ENCODE data around the gene VTCN1.
"Not testable (repeated sequence)": the region's sequence is repeated elsewhere in the genome, so short reads cannot be mapped to it uniquely, and the experiment has no call there.

Gene VTCN1

GRCh38 chr1:117121589-117122329 lies 89.0 kb downstream of the VTCN1 start, which contains the start of gene TRIM45:
TRIM45 (minus strand) TSS chr1:117121749; CDS start chr1:117121201, 548 bp downstream.
- peak; percentile 97 for DNase-seq

- DNase-seq, result peak; percentile 81
Observed at GRCh38 chr1:117120774-117121588, 89.7 kb downstream of the VTCN1 start.

DNA sequence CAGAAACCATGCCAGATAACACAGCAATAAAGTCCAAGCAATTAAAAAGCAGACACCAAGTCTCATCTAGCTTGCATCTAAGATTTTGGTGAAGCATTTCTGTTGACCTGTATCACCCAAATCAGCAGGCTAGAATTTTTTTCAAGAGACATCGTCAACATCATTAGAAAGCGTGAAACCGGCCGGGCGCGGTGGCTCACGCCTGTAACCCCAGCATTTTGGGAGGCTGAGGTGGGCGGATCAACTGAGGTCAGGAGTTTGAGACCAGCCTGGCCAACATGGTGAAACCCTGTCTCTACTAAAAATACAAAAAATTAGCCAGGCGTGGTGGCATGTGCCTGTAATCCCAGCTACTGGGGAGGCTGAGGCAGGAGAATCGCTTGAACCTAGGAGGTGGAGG lies 91.6 kb downstream of the VTCN1 start:
- not testable (repeated sequence) for DNase-seq

DNA sequence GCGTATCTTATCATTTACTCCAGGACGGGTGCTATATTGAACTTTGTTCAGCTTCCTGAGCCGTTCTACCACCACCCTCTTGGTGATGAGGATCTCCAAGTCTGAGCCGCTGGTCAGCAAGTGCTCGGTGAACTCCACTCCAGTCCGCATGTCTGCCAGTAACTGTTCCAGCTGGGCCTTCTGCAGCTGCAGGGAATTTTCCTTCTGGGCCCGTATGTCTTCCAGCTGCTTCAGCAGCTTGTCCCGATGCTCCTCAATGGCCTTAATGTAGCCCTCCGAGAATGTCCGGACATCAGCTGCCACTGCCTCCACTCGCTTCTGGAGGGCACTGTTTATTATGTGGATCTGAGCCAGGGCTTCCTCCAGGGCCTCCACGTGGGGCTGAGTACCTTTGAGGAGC lies 92.6 kb downstream of the VTCN1 start:
- DNase-seq, result no peak

DNA sequence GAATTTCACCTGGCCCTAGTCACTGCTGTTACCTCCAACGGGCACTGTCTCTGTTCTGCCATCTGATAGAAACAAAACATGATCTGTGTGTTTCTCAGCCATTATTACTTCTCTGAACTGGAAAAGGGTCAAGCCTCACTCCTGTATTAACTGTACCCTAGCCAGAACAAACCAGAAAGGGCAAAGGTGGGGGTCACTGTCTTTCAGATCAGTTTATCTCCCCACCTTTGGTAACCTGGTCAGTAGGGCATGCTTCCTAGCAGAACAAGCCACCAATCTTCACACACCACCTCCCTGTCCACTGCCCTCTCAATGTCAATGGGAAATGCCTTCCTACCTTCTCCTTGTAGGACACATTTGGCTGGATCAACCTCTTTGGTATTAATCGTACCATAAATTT lies 93.0 kb downstream of the VTCN1 start:
- no peak for DNase-seq

DNA sequence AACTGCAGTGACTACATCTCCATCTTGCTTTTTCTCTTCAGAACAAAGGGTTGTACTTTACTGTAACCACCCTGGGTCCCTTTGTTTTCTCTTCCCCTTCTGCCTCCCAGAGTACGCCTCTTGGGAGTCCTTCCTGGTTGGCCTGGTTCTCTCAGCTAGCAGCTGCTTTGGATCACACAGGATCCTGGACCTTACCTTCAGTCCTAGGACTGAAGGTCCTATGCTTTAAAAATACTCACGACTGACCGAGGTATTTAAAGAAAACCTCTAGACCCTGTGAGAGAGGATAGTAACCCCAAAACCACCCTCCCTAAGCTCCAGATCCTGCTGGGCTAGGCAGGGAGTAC lies 94.0 kb downstream of the VTCN1 start:
- DNase-seq, result no peak

DNA sequence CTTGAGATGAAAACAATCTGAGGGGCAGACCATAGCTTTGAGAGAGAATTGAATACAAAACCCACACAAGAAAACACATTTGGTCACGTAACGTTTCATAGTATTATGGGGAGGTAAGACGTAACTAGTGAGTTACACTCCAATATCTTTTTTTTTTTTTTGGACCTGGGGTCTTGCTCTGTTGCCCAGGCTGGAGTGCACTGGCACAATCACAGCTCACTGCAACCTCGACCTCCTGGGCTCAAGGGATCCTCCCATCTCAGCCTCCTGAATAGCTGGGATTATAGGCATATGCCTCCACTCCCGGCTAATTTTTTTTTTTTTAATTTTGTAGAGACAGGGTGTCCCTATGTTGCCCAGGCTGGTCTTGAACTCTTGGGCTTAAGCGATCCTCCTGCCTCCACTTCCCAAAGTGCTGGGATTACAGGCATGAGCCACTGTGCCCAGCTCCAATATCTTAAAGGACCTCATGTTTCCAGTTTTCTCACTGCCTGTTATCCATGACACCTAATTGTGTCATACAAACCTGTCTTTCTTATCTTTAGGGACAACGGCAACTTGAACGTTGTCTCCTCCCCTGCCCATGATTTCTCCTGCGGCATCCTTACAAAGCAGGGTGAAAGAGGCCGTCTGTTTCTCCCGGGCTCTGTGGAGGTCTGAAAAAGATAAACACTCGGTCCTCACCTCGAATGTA lies 94.5 kb downstream of the VTCN1 start:
- no peak for DNase-seq

DNA sequence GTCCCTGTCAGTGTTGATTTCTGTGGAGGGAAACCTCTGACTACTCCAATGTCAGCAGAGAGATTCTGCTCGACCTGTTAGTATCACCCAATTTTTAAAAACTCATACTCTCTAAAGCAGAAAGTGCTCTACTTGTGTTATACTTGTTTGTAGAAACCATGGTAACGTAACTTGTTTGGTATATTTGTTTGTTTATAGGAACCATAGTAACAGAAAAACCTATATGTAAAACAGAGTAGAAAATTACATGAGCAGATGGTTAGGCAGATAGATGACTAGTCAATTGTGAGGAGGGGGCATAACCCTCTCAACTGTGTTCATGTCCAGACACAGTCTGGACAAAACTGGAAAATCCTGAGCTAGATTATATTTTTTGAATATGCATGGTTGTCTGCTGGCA lies 95.8 kb downstream of the VTCN1 start:
- no peak for DNase-seq

DNA sequence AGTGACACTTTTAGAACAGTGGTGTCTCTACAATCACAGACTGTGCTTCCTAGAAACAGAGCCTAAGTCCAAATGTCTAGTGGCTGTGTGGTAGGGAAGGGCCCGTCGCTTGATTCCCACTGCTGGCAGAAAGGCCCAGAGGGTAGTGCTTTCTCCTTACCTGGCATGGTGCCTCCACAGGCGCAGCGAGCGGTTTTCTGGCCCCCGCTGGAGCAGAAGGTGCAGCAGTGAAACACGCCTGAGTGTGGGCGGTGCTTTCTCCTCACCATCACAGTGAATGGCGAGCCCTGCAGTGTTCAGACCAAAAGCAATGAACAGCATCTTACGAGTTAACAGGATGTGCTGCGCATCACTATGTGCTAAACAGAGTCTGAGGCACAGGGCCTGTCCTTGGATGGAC lies 97.5 kb downstream of the VTCN1 start:
- DNase-seq, result no peak

DNA sequence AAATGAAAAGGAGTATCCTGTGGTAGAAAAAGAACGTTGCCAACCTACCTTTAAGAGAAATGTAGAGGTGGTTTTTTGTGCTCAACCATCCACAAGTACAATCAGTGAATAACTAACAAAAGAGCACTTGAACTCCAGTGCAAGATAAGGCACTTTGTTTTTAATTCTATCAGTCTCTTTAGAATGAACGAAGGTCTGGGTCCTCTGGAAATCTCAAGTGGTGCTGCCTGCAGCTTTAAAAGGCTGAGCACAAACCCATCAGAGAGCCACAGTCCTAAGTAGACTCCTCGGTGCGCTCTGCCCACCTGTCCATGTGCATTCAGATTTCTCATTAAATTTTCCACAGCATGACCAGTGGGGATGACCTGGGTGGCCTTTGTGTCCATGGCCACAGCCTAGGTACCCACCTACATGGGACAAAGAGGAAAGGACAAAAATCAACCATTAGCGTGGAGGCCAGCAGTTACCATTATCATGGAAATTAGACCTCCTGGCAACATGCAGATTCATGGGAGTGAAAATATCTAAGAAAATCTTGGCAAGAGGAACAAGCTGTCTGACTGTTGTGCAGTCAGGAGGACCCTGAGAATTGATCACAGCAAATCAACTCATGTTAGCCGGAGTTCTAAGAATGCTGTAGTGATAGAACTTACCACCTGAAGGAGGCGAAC lies 98.5 kb downstream of the VTCN1 start:
- no peak for DNase-seq

DNA sequence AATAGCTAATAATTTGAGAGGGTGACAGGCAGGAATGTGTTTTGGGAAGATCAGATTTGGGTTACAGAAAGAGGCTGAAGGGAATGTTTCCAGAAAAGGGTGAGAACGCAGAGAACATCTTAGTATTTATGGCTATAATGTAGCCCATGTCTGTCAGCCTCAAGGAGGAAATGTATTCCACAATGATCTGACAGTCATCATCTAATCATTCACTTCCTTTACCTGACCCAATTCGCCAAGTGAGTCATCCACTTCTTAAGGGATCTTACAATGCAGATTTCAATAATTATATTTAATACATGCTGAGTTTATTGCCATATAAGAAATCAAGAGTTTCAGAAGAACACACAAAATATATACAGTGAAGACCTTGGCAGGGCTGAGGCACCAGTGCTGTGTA lies 100.0 kb downstream of the VTCN1 start:
- no peak for DNase-seq

DNA sequence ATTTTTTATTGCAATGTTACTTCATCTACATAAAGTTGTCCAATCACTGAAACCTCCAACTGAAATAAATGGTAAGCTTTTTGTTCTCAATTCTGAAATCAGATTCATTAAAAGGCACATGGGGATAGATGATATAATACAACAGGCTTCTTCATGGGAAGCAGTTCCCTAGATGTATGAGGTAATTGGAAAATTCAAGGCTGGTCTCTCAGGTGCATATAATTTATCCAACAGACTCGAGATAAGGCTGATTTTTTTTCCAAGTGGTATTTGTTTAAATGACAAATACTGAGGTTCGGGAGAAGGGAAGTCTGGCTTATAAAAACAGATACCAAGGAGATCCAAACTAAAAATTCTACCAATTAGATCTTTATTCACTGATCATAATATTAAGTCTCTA lies 103.4 kb downstream of the VTCN1 start:
- DNase-seq, result no peak

GRCh38 chr1:117106478-117106877 lies 104.2 kb downstream of the VTCN1 start:
- DNase-seq, result no peak

GRCh38 chr1:117105722-117106121 lies 105.0 kb downstream of the VTCN1 start:
- no peak for DNase-seq

GRCh38 chr1:117104986-117105385 lies 105.7 kb downstream of the VTCN1 start:
- no peak for DNase-seq

DNA sequence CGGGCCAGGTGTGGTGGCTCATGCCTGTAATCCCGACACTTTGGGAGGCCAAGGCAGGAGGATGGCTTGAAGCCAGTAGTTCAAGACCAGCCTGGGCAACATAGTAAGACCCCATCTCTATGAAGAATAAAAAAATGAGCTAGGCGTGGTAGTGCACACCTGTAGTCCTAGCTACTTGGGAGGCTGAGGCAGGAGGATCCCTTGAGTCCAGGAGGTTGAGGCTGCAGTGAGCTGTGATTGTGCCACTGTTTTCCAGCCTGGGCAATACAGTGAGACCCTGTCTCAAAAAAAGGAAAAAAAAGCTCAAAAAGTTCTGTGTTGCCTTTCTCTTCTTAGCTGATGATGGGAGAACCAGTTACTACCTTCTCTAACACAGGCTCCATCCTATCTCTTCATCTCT lies 108.9 kb downstream of the VTCN1 start:
- DNase-seq, result not testable (repeated sequence)

DNA sequence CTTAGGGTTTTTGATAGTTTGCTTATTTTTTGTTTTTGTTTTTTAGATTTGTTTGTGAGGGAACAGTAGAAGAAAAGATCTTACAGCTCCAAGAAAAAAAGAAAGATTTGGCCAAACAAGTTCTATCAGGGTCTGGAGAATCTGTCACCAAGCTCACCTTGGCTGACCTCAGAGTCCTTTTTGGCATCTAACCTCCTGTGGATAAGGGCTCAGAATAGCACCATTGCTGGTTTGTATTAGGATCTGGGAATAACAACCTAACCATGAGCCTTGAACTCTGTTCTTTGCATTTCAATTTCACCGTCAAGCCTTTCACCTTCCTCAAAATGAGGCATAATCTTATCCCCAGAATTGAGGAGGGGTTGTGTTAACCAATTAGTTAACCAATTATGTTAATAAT lies 109.4 kb downstream of the VTCN1 start:
- no peak for DNase-seq

- DNase-seq, result no peak
Observed at GRCh38 chr1:117098287-117098890, 112.3 kb downstream of the VTCN1 start.

- DNase-seq, result no peak
Observed at GRCh38 chr1:117097443-117097842, 113.3 kb downstream of the VTCN1 start.

- DNase-seq, result no peak
Observed at GRCh38 chr1:117096951-117097408, 113.7 kb downstream of the VTCN1 start.

DNA sequence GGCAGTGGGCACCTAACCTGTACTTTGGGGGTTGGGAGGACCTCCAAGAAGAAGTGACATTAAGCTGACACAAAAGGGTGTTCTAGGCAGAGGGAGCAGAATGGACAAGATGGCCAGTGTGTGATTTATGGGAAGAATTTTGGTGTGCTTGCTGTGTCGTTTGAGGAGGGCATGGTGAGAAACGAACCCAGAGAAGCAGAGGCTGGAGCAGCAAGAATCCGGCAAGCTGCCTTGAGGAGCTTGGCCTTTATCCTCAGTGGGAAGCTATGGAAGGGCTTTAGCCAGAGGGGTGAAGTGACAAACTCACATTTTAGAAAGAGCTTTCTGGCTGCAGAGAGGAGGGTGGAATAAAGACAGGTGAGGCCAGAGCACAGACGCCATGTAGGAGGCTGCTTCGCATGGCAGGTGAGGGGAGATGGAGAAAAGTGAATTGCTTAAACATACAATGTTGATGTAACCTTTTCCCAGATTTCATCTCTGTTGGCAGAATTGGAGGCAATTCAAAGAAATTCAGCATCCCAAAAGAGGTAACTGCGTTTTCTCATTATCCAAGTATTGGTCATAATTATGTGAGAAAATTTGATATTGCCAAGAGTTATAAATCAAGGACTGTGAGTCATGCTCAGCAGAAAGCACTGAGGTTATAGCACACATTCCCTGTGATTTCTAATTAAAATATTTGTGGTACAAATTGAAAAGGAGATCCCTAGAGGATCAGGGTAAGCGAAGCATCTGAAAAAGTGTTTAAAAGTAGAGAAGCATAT lies 115.7 kb downstream of the VTCN1 start:
- no peak for DNase-seq
